ENCODE data around the gene PARVB.

Gene PARVB

GRCh38 chr22:44116755-44117684 is 92.9 kb downstream of the PARVB start:
- DNase-seq = no peak

GRCh38 chr22:44117746-44118145 is 93.6 kb downstream of the PARVB start:
- DNase-seq = no peak

- no peak for DNase-seq
Observed at GRCh38 chr22:44118645-44119315, 94.7 kb downstream of the PARVB start.

- DNase-seq = no peak
Observed at GRCh38 chr22:44119669-44120313, 95.7 kb downstream of the PARVB start.

- no peak for DNase-seq
Observed at GRCh38 chr22:44120314-44120704, 96.2 kb downstream of the PARVB start.

GRCh38 chr22:44125421-44125820 is 101.3 kb downstream of the PARVB start:
- DNase-seq = no peak

GRCh38 chr22:44126807-44127206 is 102.7 kb downstream of the PARVB start:
- DNase-seq = no peak

- DNase-seq = no peak
Observed at GRCh38 chr22:44127356-44127755, 103.3 kb downstream of the PARVB start.

GRCh38 chr22:44128958-44129618 is 105.0 kb downstream of the PARVB start:
- no peak for DNase-seq

GRCh38 chr22:44129619-44129976 is 105.5 kb downstream of the PARVB start:
- no peak for DNase-seq

- no peak for DNase-seq
Observed at GRCh38 chr22:44130076-44130711, 106.1 kb downstream of the PARVB start.

- DNase-seq = no peak
Observed at GRCh38 chr22:44131412-44131811, 107.3 kb downstream of the PARVB start.

- no peak for DNase-seq
Observed at GRCh38 chr22:44131989-44132685, 108.0 kb downstream of the PARVB start.

GRCh38 chr22:44132724-44133123 is 108.6 kb downstream of the PARVB start:
- DNase-seq = no peak

GRCh38 chr22:44133161-44133560 is 109.1 kb downstream of the PARVB start:
- no peak for DNase-seq

GRCh38 chr22:44133901-44134571 is 109.9 kb downstream of the PARVB start:
- no peak for DNase-seq

- DNase-seq = no peak
Observed at GRCh38 chr22:44136112-44136511, 112.0 kb downstream of the PARVB start.

GRCh38 chr22:44136786-44137185 is 112.7 kb downstream of the PARVB start:
- DNase-seq = no peak

GRCh38 chr22:44137415-44137814 is 113.3 kb downstream of the PARVB start:
- DNase-seq = no peak

GRCh38 chr22:44139773-44140172 is 115.7 kb downstream of the PARVB start:
- no peak for DNase-seq

- DNase-seq = no peak
Observed at GRCh38 chr22:44142421-44143104, 118.5 kb downstream of the PARVB start.

Data from CD4-positive, alpha-beta T cell treated with Interleukin-21 for 1 hour (primary cell).